Measurements from ENCODE around the gene OR10C1. TPM values are rescaled to one million over a fixed set of nuclear protein-coding genes. Genes with fewer than 3 reads are reported as not detected.

The OR10C1 gene
- total and polyA plus RNA-seq, 4 experiments from 2014 or later: not detected

DNA sequence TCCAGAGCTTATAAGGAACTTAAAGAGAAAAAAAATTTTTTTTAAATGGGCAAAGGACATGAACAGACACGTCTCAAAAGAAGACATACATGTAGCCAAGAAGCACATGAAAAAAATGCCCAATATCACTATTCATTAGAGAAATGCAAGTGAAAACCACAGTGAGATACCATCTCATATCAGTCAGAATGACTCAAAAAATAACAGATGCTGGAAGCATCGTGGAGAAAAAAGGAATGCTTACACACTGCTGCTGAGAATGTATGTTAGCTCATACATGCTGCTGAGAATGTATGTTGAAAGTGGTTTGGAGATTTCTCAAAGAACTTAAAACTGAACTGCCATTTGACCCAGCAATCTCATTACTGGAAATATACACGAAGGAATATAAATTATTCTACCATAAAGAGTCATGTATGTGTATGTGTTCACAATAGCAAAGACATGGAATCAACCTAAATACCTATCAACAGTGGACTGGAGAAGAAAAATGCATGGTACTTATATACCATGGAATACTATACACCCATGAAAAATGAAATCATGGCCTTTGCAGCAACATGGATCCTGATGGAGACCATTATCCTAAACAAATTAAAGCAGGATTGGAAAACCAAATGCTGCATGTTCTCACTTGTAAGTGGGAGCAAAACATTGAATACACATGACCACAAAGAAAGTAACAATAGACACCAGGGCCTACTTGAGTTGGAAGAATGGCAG lies 12.5 kb downstream of the OR10C1 start:
- POLR2A ChIA-PET (ENCODE audit: partially characterized antibody): no interaction called here
- Mint-ChIP-seq H3K9me3 (peaks cover 0 to 7% (median 3%) of the 10 kb centered on the region in 8 donors), H3K4me1 (no peaks in the 10 kb centered on the region), H3K36me3 (peaks cover 0 to 4% of the 10 kb centered on the region in 2 donors), H3K4me3 (no peak overlapping the region), H3K27me3 (peaks cover 28 to 29% of the 10 kb centered on the region in 2 donors), H3K27ac (no peak overlapping the region)
- Histone ChIP-seq H3K9me3 (ENCODE audit: control insufficient read depth in 1 of 2, low read length in 2 of 2) (no peaks in the 10 kb centered on the region), H3K4me1 (ENCODE audit: insufficient read depth, low read length) (no peaks in the 10 kb centered on the region), H3K4me3 (ENCODE audit: low read length in 2 of 2) (no peak overlapping the region), H3K36me3 (ENCODE audit: insufficient read depth, low read length) (no peaks in the 10 kb centered on the region), H3K27ac (ENCODE audit: low read depth, low read length) (no peak overlapping the region), H3K27me3 (ENCODE audit: insufficient read depth, low read length) (no peaks in the 10 kb centered on the region)
- CTCF ChIA-PET (ENCODE audit: partially characterized antibody): no interaction called here
- intact Hi-C loops (cut with micrococcal nuclease): no loop called here
- DNase-seq: no peak

DNA sequence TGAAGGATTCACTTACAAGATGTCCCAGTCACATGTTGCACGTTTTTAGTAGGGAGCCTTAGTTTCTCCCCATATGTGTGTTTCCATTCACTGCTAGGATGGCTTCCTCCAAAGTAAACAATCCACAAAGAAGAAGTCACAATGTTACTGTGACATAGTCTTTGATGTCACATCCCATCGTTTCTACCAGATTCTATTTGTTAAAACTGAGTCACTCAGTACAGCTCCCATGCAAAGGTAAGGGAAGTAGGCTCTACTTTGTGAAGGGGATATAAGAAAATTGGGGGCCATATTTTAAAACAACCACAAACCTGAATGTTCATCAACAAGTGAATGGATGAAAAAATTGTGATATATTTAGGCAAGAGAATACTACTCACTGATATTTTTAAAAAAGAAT lies 17.9 kb downstream of the OR10C1 start, which contains the start of the genes OR11A1 and OR2H1:
TSS of gene OR11A1 (minus strand) at position 101 of the 400 bp plus-strand sequence. CDS start 29,430 bp downstream, outside the sequence.
TSS of gene OR2H1 (plus strand) at position 185 of the 400 bp plus-strand sequence. CDS start 4,615 bp downstream, outside the sequence.
- Histone ChIP-seq H3K36me3 (ENCODE audit: insufficient read depth, low read length) (no peaks in the 10 kb centered on the region), H3K4me1 (ENCODE audit: insufficient read depth, low read length) (no peaks in the 10 kb centered on the region), H3K9me3 (ENCODE audit: control insufficient read depth in 1 of 2, low read length in 2 of 2) (no peaks in the 10 kb centered on the region), H3K27ac (ENCODE audit: low read depth, low read length) (no peak within 1 kb of the TSS), H3K4me3 (ENCODE audit: low read length in 2 of 2) (no peak within 1 kb of the TSS), H3K27me3 (ENCODE audit: insufficient read depth, low read length) (no peaks in the 10 kb centered on the region)
- H3K27me3 Mint-ChIP-seq: peaks cover 6 to 10% of the 10 kb centered on the region in 2 donors
- H3K27ac Mint-ChIP-seq: no peak within 1 kb of the TSS
- ChIA-PET POLR2A (ENCODE audit: partially characterized antibody) (no interaction called here), CTCF (ENCODE audit: partially characterized antibody) (no interaction called here)
- H3K9me3 Mint-ChIP-seq: no peaks in the 10 kb centered on the region
- no peak within 1 kb of the TSS for H3K4me3 Mint-ChIP-seq
- H3K4me1 Mint-ChIP-seq: no peaks in the 10 kb centered on the region
- intact Hi-C loops (cut with micrococcal nuclease): no loop called here
- H3K36me3 Mint-ChIP-seq: no peaks in the 10 kb centered on the region
- DNase-seq: no peak

DNA sequence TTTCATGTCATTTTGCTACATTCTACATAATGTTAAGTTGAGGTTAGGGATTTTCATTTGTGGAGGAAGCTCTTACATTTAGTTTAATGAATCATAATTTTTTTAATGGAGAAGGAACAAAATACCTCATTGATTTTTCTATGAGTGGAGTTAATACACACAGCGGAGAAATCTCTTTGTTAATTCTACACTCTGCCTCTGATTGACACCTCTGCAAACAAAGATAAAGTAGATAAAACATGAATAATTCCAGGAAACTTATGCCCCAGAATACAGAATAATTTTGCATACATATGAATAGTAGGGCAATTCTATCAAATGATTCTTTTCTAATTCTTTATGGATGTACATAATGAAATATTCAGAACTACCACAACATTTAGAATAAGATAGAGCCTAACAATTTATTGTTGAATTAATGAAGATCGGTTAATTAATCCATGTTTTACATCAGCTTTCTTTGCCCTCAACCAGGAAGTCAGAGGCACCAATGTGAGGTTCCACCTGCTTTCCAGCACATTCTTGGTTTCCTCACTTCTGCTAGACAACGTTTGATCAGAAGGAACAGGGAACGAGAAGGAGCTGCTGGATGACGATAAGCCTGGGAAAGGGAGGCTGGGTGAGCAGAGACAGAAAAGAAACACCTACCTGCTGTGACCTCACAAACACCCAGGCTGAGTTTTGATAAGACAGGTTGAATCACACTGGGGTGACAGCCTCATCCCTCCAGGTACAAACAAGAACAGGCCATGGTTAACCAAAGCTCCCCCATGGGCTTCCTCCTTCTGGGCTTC lies 22.1 kb downstream of the OR10C1 start:
- Mint-ChIP-seq H3K36me3 (no peaks in the 10 kb centered on the region), H3K4me1 (no peaks in the 10 kb centered on the region), H3K27ac (no peak overlapping the region), H3K27me3 (peaks cover 13 to 18% of the 10 kb centered on the region in 2 donors), H3K4me3 (no peak overlapping the region), H3K9me3 (no peaks in the 10 kb centered on the region)
- ChIA-PET CTCF (ENCODE audit: partially characterized antibody) (no interaction called here), POLR2A (ENCODE audit: partially characterized antibody) (no interaction called here)
- H3K27ac ChIP-seq (ENCODE audit: low read depth, low read length): no peak overlapping the region
- H3K9me3 ChIP-seq (ENCODE audit: control insufficient read depth in 1 of 2, low read length in 2 of 2): no peaks in the 10 kb centered on the region
- no peaks in the 10 kb centered on the region for H3K27me3 ChIP-seq (ENCODE audit: insufficient read depth, low read length)
- H3K36me3 ChIP-seq (ENCODE audit: insufficient read depth, low read length): no peaks in the 10 kb centered on the region
- H3K4me1 ChIP-seq (ENCODE audit: insufficient read depth, low read length): no peaks in the 10 kb centered on the region
- intact Hi-C loops (cut with micrococcal nuclease): no loop called here
- DNase-seq: no peak
- H3K4me3 ChIP-seq (ENCODE audit: low read length in 2 of 2): no peak overlapping the region

DNA sequence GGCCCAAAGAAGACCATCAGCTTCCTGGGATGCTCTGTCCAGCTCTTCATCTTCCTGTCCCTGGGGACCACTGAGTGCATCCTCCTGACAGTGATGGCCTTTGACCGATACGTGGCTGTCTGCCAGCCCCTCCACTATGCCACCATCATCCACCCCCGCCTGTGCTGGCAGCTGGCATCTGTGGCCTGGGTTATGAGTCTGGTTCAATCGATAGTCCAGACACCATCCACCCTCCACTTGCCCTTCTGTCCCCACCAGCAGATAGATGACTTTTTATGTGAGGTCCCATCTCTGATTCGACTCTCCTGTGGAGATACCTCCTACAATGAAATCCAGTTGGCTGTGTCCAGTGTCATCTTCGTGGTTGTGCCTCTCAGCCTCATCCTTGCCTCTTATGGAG lies 22.9 kb downstream of the OR10C1 start:
- no peaks in the 10 kb centered on the region for H3K9me3 ChIP-seq (ENCODE audit: control insufficient read depth in 1 of 2, low read length in 2 of 2)
- no peaks in the 10 kb centered on the region for H3K36me3 ChIP-seq (ENCODE audit: insufficient read depth, low read length)
- intact Hi-C loops (cut with micrococcal nuclease): no loop called here
- no peak for DNase-seq
- Mint-ChIP-seq H3K36me3 (no peaks in the 10 kb centered on the region), H3K4me3 (no peak overlapping the region), H3K27ac (no peak overlapping the region), H3K9me3 (no peaks in the 10 kb centered on the region), H3K27me3 (peaks cover 13 to 18% of the 10 kb centered on the region in 2 donors), H3K4me1 (no peaks in the 10 kb centered on the region)
- H3K27ac ChIP-seq (ENCODE audit: low read depth, low read length): no peak overlapping the region
- no peak overlapping the region for H3K4me3 ChIP-seq (ENCODE audit: low read length in 2 of 2)
- no peaks in the 10 kb centered on the region for H3K4me1 ChIP-seq (ENCODE audit: insufficient read depth, low read length)
- CTCF ChIA-PET (ENCODE audit: partially characterized antibody): no interaction called here
- H3K27me3 ChIP-seq (ENCODE audit: insufficient read depth, low read length): no peaks in the 10 kb centered on the region
- POLR2A ChIA-PET (ENCODE audit: partially characterized antibody): no interaction called here

DNA sequence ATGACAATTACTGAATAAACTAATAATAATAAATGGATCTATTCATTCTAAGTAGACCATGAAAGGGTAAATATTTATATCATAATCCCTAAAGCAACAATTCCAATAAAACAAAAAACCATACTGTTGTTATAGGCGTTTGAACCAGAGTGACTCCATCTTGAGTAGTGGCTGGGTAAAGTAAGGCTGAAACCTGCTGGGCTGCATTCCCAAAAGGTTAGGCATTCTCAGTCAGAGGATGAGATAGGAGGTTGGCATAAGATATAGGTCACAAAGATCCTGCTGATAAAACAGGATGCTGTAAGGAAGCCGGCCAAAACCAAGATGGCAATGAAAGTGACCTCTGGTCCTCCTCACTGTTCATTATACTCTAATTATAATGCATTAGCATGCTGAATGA lies 26.2 kb downstream of the OR10C1 start:
- H3K36me3 Mint-ChIP-seq: no peaks in the 10 kb centered on the region
- Histone ChIP-seq H3K36me3 (ENCODE audit: insufficient read depth, low read length) (no peaks in the 10 kb centered on the region), H3K27me3 (ENCODE audit: insufficient read depth, low read length) (no peaks in the 10 kb centered on the region), H3K9me3 (ENCODE audit: control insufficient read depth in 1 of 2, low read length in 2 of 2) (no peaks in the 10 kb centered on the region), H3K27ac (ENCODE audit: low read depth, low read length) (no peak overlapping the region), H3K4me3 (ENCODE audit: low read length in 2 of 2) (no peak overlapping the region), H3K4me1 (ENCODE audit: insufficient read depth, low read length) (no peaks in the 10 kb centered on the region)
- ChIA-PET POLR2A (ENCODE audit: partially characterized antibody) (no interaction called here), CTCF (ENCODE audit: partially characterized antibody) (no interaction called here)
- intact Hi-C loops (cut with micrococcal nuclease): no loop called here
- H3K4me3 Mint-ChIP-seq: no peak overlapping the region
- DNase-seq: no peak
- H3K4me1 Mint-ChIP-seq: no peaks in the 10 kb centered on the region
- H3K9me3 Mint-ChIP-seq: no peaks in the 10 kb centered on the region
- no peak overlapping the region for H3K27ac Mint-ChIP-seq
- peaks cover 15 to 21% of the 10 kb centered on the region in 2 donors for H3K27me3 Mint-ChIP-seq

DNA sequence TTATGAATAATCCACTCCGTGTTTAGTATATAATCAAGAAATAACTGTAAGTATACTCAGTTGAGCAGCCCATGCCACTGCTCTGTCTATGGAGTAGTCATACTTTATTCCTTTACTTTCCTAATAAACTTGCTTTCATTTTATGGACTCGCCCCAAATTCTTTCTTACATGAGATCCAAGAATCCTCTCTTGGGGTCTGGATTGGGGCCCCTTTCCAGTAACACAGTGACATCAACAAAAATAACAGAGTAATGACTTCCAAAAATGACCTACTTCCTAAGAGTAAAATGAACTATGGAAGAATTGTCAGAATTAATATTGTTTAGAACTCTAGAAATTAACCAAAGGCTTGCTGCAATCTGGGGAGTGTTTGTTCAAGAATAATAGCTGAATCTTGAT lies 26.7 kb downstream of the OR10C1 start:
- H3K27ac ChIP-seq (ENCODE audit: low read depth, low read length): no peak overlapping the region
- Mint-ChIP-seq H3K27me3 (peaks cover 15 to 21% of the 10 kb centered on the region in 2 donors), H3K9me3 (no peaks in the 10 kb centered on the region), H3K4me3 (no peak overlapping the region), H3K27ac (no peak overlapping the region), H3K4me1 (no peaks in the 10 kb centered on the region), H3K36me3 (no peaks in the 10 kb centered on the region)
- ChIA-PET CTCF (ENCODE audit: partially characterized antibody) (no interaction called here), POLR2A (ENCODE audit: partially characterized antibody) (no interaction called here)
- H3K9me3 ChIP-seq (ENCODE audit: control insufficient read depth in 1 of 2, low read length in 2 of 2): no peaks in the 10 kb centered on the region
- no peak for DNase-seq
- H3K27me3 ChIP-seq (ENCODE audit: insufficient read depth, low read length): no peaks in the 10 kb centered on the region
- no peaks in the 10 kb centered on the region for H3K4me1 ChIP-seq (ENCODE audit: insufficient read depth, low read length)
- H3K36me3 ChIP-seq (ENCODE audit: insufficient read depth, low read length): no peaks in the 10 kb centered on the region
- intact Hi-C loops (cut with micrococcal nuclease): no loop called here
- no peak overlapping the region for H3K4me3 ChIP-seq (ENCODE audit: low read length in 2 of 2)

DNA sequence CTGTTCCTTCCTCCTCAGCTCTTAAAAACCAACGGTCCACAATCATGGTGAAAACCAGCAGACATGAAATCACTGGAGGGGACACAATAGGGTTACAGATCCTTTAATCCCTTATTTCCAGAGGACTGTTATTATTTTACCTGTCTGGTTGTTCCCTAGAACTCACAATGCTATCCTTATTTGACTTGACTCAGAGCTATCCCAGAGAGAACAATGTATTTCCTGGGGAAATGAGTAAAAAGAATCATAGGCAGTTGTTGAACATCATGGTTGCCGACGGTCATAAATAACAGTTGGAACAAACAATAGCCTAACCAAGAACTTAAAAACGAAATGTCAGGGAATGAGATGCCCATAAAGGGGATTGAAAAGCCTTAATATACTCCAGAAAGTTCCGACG lies 27.1 kb downstream of the OR10C1 start:
- H3K36me3 ChIP-seq (ENCODE audit: insufficient read depth, low read length): no peaks in the 10 kb centered on the region
- H3K27ac ChIP-seq (ENCODE audit: low read depth, low read length): no peak overlapping the region
- H3K4me3 Mint-ChIP-seq: no peak overlapping the region
- CTCF ChIA-PET (ENCODE audit: partially characterized antibody): no interaction called here
- no peaks in the 10 kb centered on the region for H3K4me1 ChIP-seq (ENCODE audit: insufficient read depth, low read length)
- no peak overlapping the region for H3K4me3 ChIP-seq (ENCODE audit: low read length in 2 of 2)
- no peaks in the 10 kb centered on the region for H3K27me3 ChIP-seq (ENCODE audit: insufficient read depth, low read length)
- H3K9me3 ChIP-seq (ENCODE audit: control insufficient read depth in 1 of 2, low read length in 2 of 2): no peaks in the 10 kb centered on the region
- peaks cover 15 to 23% of the 10 kb centered on the region in 2 donors for H3K27me3 Mint-ChIP-seq
- H3K36me3 Mint-ChIP-seq: no peaks in the 10 kb centered on the region
- H3K4me1 Mint-ChIP-seq: no peaks in the 10 kb centered on the region
- intact Hi-C loops (cut with micrococcal nuclease): no loop called here
- no peak for DNase-seq
- no peak overlapping the region for H3K27ac Mint-ChIP-seq
- POLR2A ChIA-PET (ENCODE audit: partially characterized antibody): no interaction called here
- H3K9me3 Mint-ChIP-seq: no peaks in the 10 kb centered on the region
